GM19035 (cell line): ENCODE data around the gene ARL3.
"Not testable (repeated sequence)": the region's sequence is repeated elsewhere in the genome, so short reads cannot be mapped to it uniquely, and the experiment has no call there.

Experiments used
- ATAC-seq: cut with Tn5 transposase; IDR thresholded peaks from one replicate; pipeline ENCODE4 v1.9.1; 2021; ENCODE audit not compliant: unreplicated experiment

Gene ARL3, protein sequence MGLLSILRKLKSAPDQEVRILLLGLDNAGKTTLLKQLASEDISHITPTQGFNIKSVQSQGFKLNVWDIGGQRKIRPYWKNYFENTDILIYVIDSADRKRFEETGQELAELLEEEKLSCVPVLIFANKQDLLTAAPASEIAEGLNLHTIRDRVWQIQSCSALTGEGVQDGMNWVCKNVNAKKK

DNA sequence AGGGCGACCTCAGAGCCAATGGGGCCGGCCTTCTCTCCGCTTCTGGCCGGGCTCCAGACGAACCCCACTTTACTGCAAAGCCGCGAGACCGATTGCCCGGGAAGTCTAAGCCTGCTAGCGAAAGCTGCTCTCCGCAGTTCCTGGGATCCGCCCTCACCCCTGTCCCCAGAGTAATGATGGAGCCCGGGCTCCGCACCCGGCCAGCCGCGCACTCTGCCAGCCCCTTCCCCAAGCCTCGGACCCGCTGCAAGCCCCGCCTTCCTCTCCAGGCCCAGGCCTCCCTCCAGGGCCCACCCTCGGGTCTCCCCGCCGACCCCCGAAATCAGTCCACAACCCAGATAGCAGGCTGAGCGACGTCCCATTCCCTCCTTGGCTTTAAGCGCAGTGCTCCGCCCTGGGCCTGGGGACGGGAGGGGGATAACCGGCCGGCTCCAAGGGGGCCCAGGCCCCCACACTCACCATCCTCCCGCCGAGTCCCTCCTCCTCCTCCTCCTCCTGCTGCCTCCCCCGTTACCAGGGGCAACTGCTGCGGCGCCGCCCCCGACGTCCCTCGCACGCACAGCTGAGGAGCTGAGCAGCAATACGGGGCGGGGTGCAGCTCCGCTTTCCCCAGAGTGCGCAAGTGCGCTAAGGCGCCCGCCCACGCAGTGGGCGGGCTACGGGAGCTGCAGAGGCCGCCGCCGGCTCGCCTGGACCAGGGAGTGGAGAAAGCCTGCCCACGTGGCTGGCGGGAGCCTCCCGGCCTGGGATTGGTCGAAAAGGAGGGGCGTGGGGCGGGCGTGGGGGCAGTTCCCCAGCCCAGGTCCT, at the start of gene ARL3:
Gene ARL3 (minus strand): TSS at position 584 of the 807 bp plus-strand sequence. CDS start 122 bp downstream, at position 462.
- ATAC-seq, result peak; percentile 74

DNA sequence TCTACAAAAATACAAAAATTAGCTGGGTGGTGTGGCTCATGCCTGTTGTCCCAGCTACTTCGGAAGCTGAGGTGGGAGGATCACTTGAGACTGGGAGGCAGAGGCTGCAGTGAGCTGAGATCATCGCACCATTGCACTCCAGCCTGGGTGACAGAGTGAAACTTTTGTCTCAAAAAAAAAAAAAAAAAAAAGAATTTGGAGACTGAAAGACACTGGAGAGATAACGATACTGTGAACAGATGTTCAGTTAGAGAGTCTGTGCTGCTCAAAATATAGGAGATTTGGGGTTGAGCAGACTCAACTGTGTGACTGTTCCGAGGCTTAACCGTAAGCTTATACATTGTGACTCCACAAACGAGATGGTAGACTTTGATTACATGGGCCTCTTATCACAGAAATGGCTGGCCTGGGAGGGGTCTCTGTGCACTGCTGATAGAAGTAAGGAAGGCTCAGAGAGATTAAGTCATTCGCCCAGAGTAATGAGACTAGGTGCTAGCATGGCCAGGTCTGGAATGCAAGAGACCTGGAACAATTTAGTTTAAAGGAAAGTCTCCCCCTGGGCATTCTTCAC, 48.9 kb upstream of the ARL3 start:
- ATAC-seq, result no peak

DNA sequence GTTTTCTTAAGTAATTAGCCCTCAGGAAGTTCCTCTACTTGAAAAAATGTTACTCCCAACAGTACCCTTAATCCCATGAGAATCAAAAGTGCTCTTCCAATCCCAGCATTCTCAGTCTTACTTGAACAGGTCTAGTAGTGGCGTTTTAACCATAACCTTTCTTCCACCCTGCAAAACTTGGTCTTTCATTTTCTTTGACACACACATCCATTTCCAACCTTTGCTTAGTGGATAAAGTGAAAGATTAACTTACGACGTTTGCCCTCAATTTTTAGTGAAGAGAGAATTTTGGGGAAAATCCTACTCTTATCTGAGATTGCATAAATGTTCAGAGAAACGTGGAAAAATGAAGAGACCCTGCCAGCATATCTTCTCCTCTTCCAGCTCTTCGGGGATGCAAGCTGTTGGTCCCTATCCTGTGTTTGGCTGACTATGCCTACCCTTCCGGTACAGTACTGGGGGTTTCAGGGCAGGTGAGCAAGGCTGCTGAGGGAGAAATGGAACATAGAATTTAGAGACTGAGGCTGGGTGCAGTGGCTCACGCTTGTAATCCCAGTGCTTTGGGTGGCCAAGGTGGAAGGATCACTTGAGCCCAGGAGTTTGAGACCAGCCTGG, 48.3 kb upstream of the ARL3 start:
- no peak for ATAC-seq

DNA sequence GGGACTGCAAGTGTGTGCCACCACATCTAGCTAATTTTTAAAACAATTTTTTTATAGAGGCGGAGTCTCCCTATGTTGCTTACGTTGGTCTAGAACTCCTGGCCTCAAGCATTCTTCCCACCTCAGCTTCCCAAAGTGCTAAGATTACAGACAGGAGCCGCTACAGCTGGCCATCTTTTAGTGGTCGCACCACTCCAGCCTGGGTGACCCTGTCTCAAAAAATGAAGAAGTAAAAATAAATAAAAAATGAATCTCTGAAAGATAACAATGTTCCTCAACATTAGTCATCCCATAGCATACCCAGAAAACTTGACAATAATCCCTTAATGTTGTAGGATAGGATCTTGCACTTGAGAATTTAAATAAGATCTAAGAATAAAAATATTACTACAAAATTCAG, 47.8 kb upstream of the ARL3 start:
- no peak for ATAC-seq

DNA sequence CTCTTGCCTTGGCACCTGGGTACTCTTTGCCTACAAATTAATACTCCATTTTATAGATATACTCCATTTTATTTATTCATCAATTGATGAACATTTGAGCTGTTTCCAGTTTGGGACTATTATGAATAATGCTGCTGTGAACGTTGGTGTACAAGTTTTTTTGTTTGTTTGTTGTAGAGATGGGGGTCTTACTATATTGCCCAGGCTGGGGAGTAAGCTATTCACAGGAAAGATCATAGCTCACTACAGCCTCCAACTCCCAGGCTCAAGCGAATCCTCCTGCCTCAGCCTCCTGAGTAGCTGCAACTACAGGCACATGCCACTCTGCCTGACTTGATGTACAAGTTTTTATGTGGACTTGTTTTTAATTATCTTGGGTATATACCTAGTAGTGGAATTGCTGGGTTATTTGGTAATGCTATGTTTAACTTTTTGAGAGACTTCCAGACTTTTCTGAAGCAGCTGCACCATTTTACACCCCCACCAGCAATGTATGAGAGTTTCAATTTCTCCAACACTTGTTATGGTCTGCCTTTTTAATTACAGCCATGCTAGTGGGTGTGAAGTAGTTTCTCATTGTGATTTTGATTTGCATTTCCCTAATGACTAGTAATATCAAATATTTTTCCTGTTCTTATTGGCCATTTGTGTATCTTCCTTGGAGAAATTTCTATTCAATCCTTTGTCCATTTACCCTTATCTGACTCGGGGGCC, 45.5 kb upstream of the ARL3 start:
- ATAC-seq, result no peak

DNA sequence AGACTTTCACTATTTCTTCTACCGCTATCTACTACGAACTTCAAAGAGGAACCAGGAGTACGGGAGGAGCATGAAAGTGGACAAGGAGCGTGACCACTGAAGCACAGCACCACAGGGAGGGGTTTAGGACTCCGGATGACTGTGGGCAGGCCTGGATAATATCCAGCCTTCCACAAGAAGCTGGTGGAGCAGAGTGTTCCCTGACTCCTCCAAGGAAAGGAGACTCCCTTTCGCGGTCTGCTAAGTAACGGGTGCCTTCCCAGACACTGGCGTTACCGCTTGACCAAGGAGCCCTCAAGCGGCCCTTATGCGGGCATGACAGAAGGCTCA, 44.7 kb upstream of the ARL3 start:
- not testable (repeated sequence) for ATAC-seq

DNA sequence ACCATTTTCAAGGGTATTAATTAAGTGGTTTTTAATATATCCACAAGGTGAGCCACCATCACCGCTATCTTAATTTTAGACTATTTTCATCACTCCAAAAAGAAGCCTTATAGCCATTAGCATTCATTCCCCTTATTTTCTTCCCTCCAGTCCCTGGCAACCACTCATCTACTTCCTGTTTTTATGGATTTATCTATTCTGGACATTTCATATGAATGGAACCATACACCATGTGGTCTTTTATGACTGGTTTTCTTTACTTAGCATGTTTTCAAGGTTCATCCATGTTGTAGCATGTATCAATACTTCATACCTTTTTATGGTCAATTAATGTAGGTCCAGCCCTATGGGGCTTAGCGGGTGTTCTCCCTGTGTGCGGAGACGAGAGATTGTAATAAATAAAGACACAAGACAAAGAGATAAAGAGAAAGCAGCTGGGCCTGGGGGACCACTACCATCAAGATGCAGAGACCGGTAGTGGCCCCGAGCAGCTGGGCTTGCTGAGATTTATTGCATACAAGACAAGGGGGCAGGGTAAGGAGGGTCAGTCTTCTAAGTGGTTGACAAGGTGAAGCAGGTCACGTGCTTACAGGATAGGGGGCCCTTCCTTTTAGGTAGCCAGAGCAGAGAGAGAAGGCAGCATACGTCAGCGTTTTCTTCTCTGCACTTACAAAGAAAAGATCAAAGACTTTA, 44.2 kb upstream of the ARL3 start:
- ATAC-seq, result no peak

DNA sequence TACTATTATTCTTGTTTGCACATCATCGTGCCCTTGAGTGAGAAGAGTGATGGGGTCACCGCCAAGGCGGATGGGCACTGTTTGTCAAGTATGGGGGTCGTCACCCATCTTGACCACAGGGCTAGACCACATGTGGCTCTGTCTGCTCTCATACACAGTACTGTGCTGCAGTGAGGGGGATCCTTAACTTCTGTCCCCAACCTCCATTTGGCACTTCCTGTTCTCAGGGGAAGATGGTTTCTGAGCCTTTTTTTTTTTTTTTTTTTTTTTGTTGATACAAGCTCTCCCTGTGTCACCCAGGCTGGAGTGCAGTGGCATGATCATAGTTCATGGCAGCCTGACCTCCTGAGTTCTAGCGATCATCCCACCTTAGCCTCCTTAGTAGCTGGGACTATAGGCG, 43.1 kb upstream of the ARL3 start:
- no peak for ATAC-seq

DNA sequence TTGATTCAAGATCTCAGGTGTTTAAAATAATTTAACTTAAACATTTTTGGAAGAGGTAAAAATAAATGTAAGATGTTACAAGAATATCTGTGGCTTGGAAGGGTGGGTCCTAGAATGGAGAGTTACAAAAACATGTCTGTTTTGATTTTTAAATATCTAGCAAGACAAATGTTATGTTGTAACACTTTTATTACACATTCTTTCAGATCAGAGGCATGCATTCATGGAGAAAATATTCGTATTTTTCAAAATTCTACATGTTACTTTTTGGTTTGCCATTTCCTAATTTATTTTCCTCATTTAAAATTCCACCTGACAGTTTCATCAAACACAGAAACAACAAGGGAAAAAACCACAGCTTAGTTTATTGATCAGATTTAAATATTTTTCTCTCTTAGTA, 39.5 kb upstream of the ARL3 start:
- ATAC-seq, result no peak

DNA sequence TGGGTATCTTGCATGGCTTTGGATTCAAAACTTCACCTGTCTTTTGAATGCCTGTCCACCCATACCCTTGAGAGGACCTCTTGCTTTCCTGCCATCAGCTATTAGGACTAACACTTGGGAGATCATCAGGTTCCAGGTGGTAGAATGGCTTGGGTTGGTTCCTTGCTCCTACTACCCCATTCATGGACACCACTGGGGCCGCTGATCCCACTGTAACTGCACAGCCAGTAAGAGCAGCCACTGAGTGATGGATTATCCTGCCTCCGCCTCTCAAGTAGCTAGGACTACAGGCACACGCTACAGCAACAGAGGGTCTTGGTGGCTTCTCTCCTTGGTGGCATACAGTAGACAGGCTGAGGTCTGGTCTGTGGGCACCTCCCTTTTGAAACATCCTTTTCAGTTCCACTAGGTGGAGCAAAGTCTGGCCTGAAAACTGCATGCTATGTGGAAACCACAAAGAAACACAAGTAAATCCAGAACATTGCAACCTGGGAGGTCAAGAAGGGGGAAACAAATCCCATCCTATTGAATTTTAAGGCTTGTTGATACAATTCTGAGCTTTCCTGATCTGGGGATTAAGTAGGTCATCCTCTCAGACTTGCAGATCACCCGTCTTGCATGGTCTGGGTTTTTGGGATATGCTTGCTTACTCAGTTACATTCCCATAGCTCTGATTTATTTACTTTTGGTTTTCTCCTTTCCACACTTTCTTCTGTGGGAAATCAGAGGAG, 38.9 kb upstream of the ARL3 start:
- ATAC-seq, result no peak

DNA sequence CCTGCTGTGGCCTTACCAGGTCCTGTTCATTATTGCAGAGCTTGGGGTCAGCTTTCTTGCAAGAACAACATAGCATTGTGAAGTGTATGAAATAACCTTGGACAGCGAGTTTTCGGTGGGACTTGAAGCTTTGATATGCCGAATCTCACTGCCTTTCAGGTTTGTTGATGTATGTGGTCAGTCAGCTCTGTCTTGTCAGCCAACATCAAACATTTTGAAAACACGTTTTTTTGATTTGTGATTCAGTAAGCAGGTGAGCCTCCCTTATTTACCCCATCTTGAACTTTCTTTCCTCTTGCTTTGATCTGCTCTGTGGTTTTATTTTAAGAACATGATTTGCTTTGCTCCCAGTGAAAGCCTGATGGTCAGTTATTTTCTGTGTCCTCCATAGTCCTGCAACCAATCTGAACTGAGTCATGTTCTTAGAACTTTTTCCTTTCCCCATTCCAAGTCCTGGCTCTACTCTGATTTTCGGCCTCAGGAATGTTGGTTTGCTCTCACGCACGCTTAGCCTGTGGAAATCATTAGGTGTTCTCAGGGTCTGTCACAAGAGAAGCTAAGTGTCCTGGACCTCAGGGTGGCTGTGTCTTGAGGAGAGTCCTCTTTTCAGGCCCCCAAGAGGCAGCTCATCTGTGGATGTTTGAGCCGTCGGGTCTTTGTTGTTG, 38.2 kb upstream of the ARL3 start:
- ATAC-seq, result no peak

DNA sequence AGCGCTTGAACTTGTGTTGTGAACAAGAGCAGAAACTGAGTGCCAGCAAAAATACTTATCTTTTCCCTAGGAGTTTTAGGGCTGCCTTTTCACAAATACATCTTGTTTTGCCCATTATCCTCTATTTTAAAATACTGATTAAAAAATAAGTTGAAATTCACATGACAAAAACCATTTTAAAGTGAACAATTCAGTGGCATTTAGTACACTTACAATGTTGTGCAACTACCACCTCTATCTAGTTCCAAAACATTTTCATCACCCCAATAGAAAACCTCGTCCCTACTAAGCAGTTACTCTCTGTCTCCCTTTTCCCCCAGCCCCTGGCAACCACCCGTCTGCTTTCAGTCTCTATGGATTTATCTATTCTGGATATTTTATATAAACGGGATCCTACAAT, 31.0 kb upstream of the ARL3 start:
- no peak for ATAC-seq

DNA sequence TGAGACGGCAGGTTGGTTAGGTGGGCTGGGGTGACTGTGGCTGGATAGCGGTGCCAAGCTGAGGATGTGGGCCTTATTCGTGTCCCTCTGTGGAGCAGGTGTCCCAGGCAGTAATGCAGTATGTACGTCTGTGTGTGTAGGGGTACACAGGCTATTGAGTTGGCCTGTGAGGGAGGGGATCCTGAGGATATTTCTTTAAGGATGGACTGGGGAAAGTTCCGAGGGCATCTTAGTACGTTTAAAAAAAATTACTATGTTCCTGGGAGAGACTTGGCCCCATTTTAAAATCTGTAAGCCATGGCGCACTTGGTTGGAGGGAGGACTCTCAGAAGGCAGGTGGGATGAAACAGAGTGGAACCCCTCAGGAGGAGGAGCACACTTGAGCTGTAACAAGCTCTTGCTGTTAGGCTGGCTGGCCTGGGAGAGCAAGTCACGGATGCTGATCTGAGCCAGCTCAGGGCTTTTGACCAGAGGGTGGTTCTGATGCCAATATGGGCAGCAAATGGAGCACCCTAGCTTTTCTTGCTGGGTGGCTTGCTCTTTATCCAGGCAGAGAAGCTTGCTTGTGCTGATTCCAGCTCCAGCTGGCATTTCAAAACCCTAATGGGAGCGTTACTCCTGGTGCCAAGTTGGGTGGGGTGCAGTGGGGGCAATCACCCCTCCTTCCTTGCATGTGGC, 30.3 kb upstream of the ARL3 start:
- no peak for ATAC-seq

DNA sequence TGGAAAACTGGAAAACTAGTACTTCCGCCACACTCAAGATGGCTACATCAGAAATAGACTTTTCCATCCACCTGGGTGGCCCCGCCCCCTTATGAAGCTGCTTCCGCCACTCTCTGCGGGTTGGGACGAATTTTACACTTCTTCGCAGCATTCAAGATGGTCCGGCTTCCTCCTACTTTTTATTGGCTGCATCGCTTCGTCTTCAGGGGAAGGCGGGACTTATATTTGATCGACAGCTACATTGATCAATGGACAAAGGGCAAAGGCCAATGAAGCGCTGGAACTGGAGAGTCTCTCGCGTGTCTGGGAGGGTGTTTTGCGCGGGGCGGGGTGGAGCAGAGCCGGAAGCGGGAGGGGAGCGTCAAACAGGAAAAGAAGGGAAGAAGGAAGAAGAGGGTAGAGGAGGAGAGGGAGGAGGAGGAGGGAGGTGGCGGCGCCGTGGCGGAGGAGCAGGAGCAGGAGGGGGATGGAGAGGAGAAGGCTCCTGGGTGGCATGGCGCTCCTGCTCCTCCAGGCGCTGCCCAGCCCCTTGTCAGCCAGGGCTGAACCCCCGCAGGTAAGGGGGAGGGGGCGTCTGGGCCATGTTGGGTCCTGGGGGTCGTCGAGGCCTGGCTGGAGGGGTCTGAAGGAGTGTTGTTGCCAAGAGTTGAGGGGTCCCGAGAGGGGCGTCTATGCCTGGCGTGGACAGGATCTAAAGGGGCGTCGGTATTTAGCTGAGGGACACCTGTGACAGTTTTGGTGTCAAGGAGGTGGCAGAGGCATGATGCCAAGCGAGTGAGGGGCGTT, 29.6 kb upstream of the ARL3 start, which contains the start of gene WBP1L:
Gene WBP1L (plus strand): TSS at position 361 of the 786 bp plus-strand sequence. CDS start 106 bp downstream, at position 467.
- ATAC-seq, result peak; percentile 98

DNA sequence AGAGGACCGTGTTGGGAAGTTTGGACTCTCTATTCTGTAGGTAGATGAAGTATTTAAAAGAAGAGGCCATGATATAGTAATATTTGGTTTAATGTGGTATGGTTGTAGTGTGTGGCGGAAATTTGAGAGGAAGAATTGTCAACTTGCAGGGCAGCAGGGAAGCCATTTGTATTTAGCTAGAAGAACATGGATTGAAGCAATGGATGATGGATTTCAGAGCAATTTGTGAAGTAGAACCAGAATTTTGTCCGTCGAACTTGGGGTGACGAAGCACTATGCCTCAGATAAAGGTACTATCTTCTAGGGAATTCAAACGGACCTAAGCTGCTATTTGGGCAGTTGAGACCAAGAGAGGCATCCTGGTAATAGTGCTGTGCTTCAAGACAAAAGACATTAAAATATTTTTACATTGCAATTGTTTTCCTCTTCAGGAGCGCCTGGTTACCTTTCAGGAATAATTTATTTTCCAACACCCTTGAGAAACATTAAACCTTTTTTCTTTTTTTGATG, 28.9 kb upstream of the ARL3 start:
- ATAC-seq, result no peak

DNA sequence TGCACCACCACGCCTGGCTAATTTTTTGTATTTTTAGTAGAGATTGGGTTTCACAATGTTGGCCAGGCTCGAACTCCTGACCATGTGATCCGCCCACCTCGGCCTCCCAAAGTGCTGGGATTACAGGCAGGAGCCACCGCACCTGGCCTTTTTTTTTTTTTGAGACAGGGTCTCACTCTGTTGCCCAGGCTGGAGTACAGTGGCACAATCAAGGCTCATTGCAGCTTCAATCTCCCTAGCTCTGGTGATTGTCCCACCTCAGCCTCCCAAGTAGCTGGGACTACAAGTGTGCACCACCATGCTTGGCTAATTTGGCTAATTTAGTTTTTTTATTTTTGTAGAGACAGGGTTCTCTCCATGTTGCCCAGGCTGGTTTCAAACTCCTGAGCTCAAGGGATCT, 28.1 kb upstream of the ARL3 start:
- not testable (repeated sequence) for ATAC-seq

DNA sequence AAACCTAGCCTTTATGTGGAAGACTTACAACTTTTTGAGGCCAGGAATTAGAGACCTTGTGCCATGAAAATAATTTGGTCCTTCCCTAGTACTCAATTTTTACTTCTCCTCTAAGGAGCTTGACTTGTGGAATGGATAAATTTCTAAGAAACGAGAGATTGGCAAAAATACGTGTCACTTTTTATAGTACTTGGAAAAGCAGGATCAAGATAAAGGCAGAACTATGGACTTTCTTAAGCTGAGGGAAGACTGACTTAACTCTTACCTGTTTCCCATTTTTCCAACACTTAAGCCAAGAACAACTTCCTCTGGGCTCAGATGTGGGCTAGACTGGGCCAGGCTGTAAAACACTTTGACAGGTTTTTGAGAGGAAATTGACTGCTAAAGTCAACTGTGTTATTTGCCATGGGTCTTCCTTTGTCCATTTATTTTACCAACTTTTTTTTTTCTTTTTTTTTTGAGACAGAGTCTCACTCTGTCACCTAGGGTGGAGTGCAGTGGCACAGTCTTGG, 27.6 kb upstream of the ARL3 start:
- ATAC-seq, result no peak

DNA sequence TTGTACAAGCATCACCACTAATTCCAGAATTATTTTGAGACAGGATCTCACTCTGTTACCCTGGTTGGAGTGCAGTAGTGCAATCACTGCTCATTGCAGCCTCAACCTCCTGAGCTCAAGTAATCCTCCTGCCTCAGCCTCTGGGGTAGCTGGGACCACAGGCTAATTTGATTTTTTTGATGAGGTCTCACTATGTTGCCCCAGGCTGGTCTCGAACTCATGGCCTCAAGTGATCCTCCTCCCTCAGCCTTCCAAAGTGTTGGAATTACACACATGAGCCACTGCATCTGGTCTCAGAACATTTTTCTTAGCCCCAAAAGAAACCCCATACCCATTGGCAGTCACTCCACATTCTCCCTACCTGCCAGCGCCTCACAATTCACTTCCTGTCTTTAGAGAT, 26.0 kb upstream of the ARL3 start:
- ATAC-seq, result no peak
